Activated naive CD4-positive, alpha-beta T cell treated with anti-CD3 and anti-CD28 coated beads, Interleukin-2, amount 50 U/mL, for 24 hours (primary cell): ENCODE measurements around the gene RFNG.

Experiments used
- H3K27ac Mint-ChIP-seq: one replicate; pipeline ENCODE4 v1.8.0; 2021; ENCODE audit warnings: mild to moderate bottlenecking, mixed read lengths
- H3K27me3 Mint-ChIP-seq: one replicate; pipeline ENCODE4 v1.8.0; 2021; ENCODE audit warnings: mixed read lengths
- H3K36me3 Mint-ChIP-seq: one replicate; pipeline ENCODE4 v1.8.0; 2021; ENCODE audit warnings: mixed read lengths
- H3K4me1 Mint-ChIP-seq: one replicate; pipeline ENCODE4 v1.8.0; 2021; ENCODE audit warnings: mixed read lengths
- H3K4me3 Mint-ChIP-seq: one replicate; pipeline ENCODE4 v1.8.0; 2021; ENCODE audit warnings: mild to moderate bottlenecking, mixed read lengths
- H3K9me3 Mint-ChIP-seq: one replicate; pipeline ENCODE4 v1.8.0; 2021; ENCODE audit warnings: mixed read lengths

The RFNG gene

GRCh38 chr17:82051776-82052637 is at the start of gene RFNG, which contains the start of gene GPS1:
RFNG (minus strand) TSS chr17:82051811; CDS start chr17:82051766, 45 bp downstream.
GPS1 (plus strand) TSS chr17:82051898; CDS start chr17:82051932, 34 bp downstream.
- H3K36me3 Mint-ChIP-seq = no peaks in the 10 kb centered on the region
- H3K4me1 Mint-ChIP-seq = peaks cover 14% of the 10 kb centered on the region
- H3K9me3 Mint-ChIP-seq = no peaks in the 10 kb centered on the region
- H3K27ac Mint-ChIP-seq = peak within 1 kb of the TSS; percentile 51
- peak within 1 kb of the TSS; percentile 87 for H3K4me3 Mint-ChIP-seq
- H3K27me3 Mint-ChIP-seq = no peaks in the 10 kb centered on the region

GRCh38 chr17:82101301-82101715 is 49.7 kb upstream of the RFNG start:
- Mint-ChIP-seq H3K36me3 (no peaks in the 10 kb centered on the region), H3K27ac (no peak overlapping the region), H3K4me1 (peaks cover 19% of the 10 kb centered on the region), H3K4me3 (peak overlapping the region; percentile 19), H3K27me3 (no peaks in the 10 kb centered on the region), H3K9me3 (no peaks in the 10 kb centered on the region)

GRCh38 chr17:82100502-82101298 is 49.1 kb upstream of the RFNG start:
- H3K27ac Mint-ChIP-seq = no peak overlapping the region
- peaks cover 18% of the 10 kb centered on the region for H3K4me1 Mint-ChIP-seq
- H3K36me3 Mint-ChIP-seq = no peaks in the 10 kb centered on the region
- H3K4me3 Mint-ChIP-seq = peak overlapping the region; percentile 19
- no peaks in the 10 kb centered on the region for H3K9me3 Mint-ChIP-seq
- no peaks in the 10 kb centered on the region for H3K27me3 Mint-ChIP-seq

- H3K27me3 Mint-ChIP-seq = no peaks in the 10 kb centered on the region
These were observed 47.5 kb upstream of the RFNG start for GRCh38 chr17:82098939-82099763.

GRCh38 chr17:82098169-82098938 is 46.7 kb upstream of the RFNG start, which contains the start of gene FASN:
FASN (minus strand) TSS chr17:82098236; CDS start chr17:82096445, 1,791 bp downstream.
- Mint-ChIP-seq H3K9me3 (no peaks in the 10 kb centered on the region), H3K4me3 (peak within 1 kb of the TSS; percentile 84), H3K4me1 (peaks cover 7% of the 10 kb centered on the region), H3K27me3 (no peaks in the 10 kb centered on the region), H3K27ac (peak within 1 kb of the TSS; percentile 30), H3K36me3 (peaks cover under 1% of the 10 kb centered on the region)

More at GRCh38 chr17:82098939-82099763, 47.5 kb upstream of the RFNG start:
- Mint-ChIP-seq H3K9me3 (no peaks in the 10 kb centered on the region), H3K36me3 (no peaks in the 10 kb centered on the region), H3K4me1 (peaks cover 9% of the 10 kb centered on the region), H3K27ac (peak overlapping the region; percentile 92), H3K4me3 (peak overlapping the region; percentile 84)

GRCh38 chr17:82097919-82098168 is 46.2 kb upstream of the RFNG start:
- peaks cover 2% of the 10 kb centered on the region for H3K36me3 Mint-ChIP-seq

GRCh38 chr17:82097184-82097918 is 45.7 kb upstream of the RFNG start:
- peaks cover 7% of the 10 kb centered on the region for H3K4me1 Mint-ChIP-seq
- peaks cover 2% of the 10 kb centered on the region for H3K36me3 Mint-ChIP-seq
- peak overlapping the region; percentile 68 for H3K4me3 Mint-ChIP-seq
- H3K27ac Mint-ChIP-seq = peak overlapping the region; percentile 30
- H3K27me3 Mint-ChIP-seq = no peaks in the 10 kb centered on the region
- H3K9me3 Mint-ChIP-seq = no peaks in the 10 kb centered on the region

More at GRCh38 chr17:82097919-82098168, 46.2 kb upstream of the RFNG start:
- Mint-ChIP-seq H3K27ac (no peak overlapping the region), H3K4me3 (peak overlapping the region; percentile 47), H3K9me3 (no peaks in the 10 kb centered on the region), H3K27me3 (no peaks in the 10 kb centered on the region), H3K4me1 (peaks cover 7% of the 10 kb centered on the region)

- Mint-ChIP-seq H3K27ac (peak overlapping the region; percentile 30), H3K4me1 (peaks cover 7% of the 10 kb centered on the region), H3K27me3 (no peaks in the 10 kb centered on the region)
These were observed 45.1 kb upstream of the RFNG start for GRCh38 chr17:82096709-82097183.

GRCh38 chr17:82095777-82096708 is 44.4 kb upstream of the RFNG start:
- Mint-ChIP-seq H3K36me3 (peaks cover 2% of the 10 kb centered on the region), H3K4me3 (peak overlapping the region; percentile 68), H3K4me1 (peaks cover 7% of the 10 kb centered on the region), H3K27ac (no peak overlapping the region), H3K27me3 (no peaks in the 10 kb centered on the region), H3K9me3 (no peaks in the 10 kb centered on the region)

More at GRCh38 chr17:82096709-82097183, 45.1 kb upstream of the RFNG start:
- H3K9me3 Mint-ChIP-seq = no peaks in the 10 kb centered on the region
- peak overlapping the region; percentile 68 for H3K4me3 Mint-ChIP-seq
- peaks cover 2% of the 10 kb centered on the region for H3K36me3 Mint-ChIP-seq

- Mint-ChIP-seq H3K36me3 (peaks cover 2% of the 10 kb centered on the region), H3K4me1 (peaks cover 7% of the 10 kb centered on the region), H3K4me3 (no peak overlapping the region), H3K27me3 (no peaks in the 10 kb centered on the region), H3K27ac (no peak overlapping the region), H3K9me3 (no peaks in the 10 kb centered on the region)
These were observed 43.5 kb upstream of the RFNG start for GRCh38 chr17:82094931-82095776.

GRCh38 chr17:82092995-82093751 is 41.6 kb upstream of the RFNG start:
- Mint-ChIP-seq H3K4me3 (no peak overlapping the region), H3K27ac (no peak overlapping the region), H3K9me3 (no peaks in the 10 kb centered on the region), H3K27me3 (no peaks in the 10 kb centered on the region), H3K36me3 (peaks cover 2% of the 10 kb centered on the region), H3K4me1 (peaks cover 7% of the 10 kb centered on the region)

GRCh38 chr17:82092628-82092994 is 41.0 kb upstream of the RFNG start:
- no peaks in the 10 kb centered on the region for H3K9me3 Mint-ChIP-seq
- no peaks in the 10 kb centered on the region for H3K27me3 Mint-ChIP-seq
- H3K27ac Mint-ChIP-seq = no peak overlapping the region
- H3K36me3 Mint-ChIP-seq = peaks cover 2% of the 10 kb centered on the region
- H3K4me3 Mint-ChIP-seq = no peak overlapping the region
- peaks cover 7% of the 10 kb centered on the region for H3K4me1 Mint-ChIP-seq
